Upper lobe of left lung (tissue), 6 donors: Measurements from ENCODE around the gene AXDND1. TPM values are rescaled to one million over a fixed set of nuclear protein-coding genes. Genes with fewer than 3 reads are reported as not detected.
A peak's percentile ranks its signal among the peaks of the same experiment; 100 is the strongest.

ENCODE experiments used
- ATAC-seq, 2 donors: fragments of 200-7000 bp; cut with Tn5 transposase; one replicate each; pipeline ENCODE4 v1.9.1; 2022; ENCODE audit warnings: mild to moderate bottlenecking in 2 of 2, moderate library complexity in 2 of 2; ENCODE audit not compliant: low FRiP score in 2 of 2
- DNase-seq, 2 donors: peaks; one replicate each; pipeline ENCODE4 v3.0.0-alpha.2; 2019 to 2020
- H3K27ac ChIP-seq, 4 donors: fragments of 200-600 bp; sonication (generic); one replicate each; pipeline ENCODE4 v1.5.1; 2016 to 2019
- H3K27me3 ChIP-seq, 4 donors: fragments of 200-600 bp; sonication (generic); one replicate each; pipeline ENCODE4 v1.5.1; 2017 to 2019
- H3K36me3 ChIP-seq, 4 donors: fragments of 200-600 bp; sonication (generic); one replicate each; pipeline ENCODE4 v1.5.1; 2016 to 2019
- H3K4me1 ChIP-seq, 4 donors: fragments of 200-600 bp; sonication (generic); one replicate each; pipeline ENCODE4 v1.5.1; 2018 to 2019
- H3K4me3 ChIP-seq, 4 donors: fragments of 200-600 bp; sonication (generic); one replicate each; pipeline ENCODE4 v1.5.1; 2017 to 2019; ENCODE audit warnings: mild to moderate bottlenecking in 2 of 4, moderate library complexity in 1 of 4
- H3K9me3 ChIP-seq, 4 donors: fragments of 200-600 bp; sonication (generic); one replicate each; pipeline ENCODE4 v1.5.1; 2018 to 2019
- CTCF ChIP-seq, 6 experiments: fragments of 450-650 bp in 4 of 6; fragments of 200-600 bp in 2 of 6; sonication (generic) in 2 of 6; IDR thresholded peaks; one replicate each; pipeline ENCODE4 v1.5.1; 2016 to 2019; ENCODE audit warnings: antibody characterized with exemption in 6 of 6
- EP300 ChIP-seq, 4 donors: sonication (generic); formaldehyde crosslinking; IDR thresholded peaks; one replicate each; pipeline ENCODE4 v1.5.1; 2017; ENCODE audit warnings: antibody characterized with exemption in 4 of 4, control low read depth in 2 of 4
- POLR2A ChIP-seq, 4 donors: fragments of 450-650 bp; IDR thresholded peaks; one replicate each; pipeline ENCODE4 v1.5.1; 2016 to 2017; ENCODE audit warnings: antibody characterized with exemption in 4 of 4, mild to moderate bottlenecking in 2 of 4
- POLR2AphosphoS5 ChIP-seq, 2 donors: sonication (generic); formaldehyde crosslinking; IDR thresholded peaks; one replicate each; pipeline ENCODE4 v1.5.1; 2017; ENCODE audit warnings: antibody characterized with exemption in 2 of 2
- WGBS, 2 donors: methylation state at CpG; one replicate each; pipeline ENCODE4 v1.1.5; 2017 to 2018; 5-methylcytosine and 5-hydroxymethylcytosine counted together
- total RNA-seq, 6 donors: library from RNA; depleted of rRNA in 4 of 6; stranded (reverse); fragments of >200 nt in 4 of 6; gene quantifications; one replicate each; pipeline versions ENCODE4 v1.1.0 to v1.2.1, GENCODE V29; 2016 to 2021
- donor health status: DM: no; HTN: no; CAD: no; lungs with moderate emphysema.
- donor health status: DM: no; HTN: yes; CAD: no; lungs with severe emphysema.

AXDND1 gene
- total RNA-seq, 6 donors from 2014 or later: 0.44 to 2.9 (median 0.61) TPM; not detected in 3

DNA sequence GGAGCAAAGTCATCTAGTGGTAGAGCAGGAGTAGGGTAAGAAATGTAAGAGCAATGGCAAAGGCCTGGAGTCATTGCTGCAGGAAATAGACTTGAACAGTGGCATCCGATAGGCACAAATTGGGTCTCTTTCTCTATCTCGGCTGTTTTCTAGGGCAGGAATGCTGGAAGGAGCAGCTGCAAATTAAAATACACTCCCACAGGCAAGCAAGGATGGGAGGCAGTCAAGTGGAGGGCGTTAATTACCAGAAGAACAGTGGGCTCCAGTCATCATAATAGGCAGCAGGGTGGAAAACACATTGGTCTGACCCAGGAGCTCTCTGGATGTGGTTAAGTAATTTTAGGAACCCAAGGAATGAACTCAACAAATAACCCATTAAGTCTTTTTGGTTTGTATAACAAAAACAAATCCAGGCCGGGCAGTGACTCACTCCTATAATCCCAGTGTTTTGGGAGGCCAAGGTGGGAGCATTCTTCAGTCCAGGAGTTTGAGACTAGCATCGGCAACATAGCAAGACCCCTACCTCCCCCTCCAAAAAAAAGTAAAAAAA lies 218.1 kb downstream of the AXDND1 start:
- DNase-seq (no peak), ATAC-seq (no peak)
- no peak overlapping the region for H3K27ac ChIP-seq
- H3K27me3 ChIP-seq: peaks cover 0 to 5% (median 2%) of the 10 kb centered on the region in 4 donors
- no peak overlapping the region for H3K4me3 ChIP-seq
- H3K36me3 ChIP-seq: no peaks in the 10 kb centered on the region
- H3K9me3 ChIP-seq: no peaks in the 10 kb centered on the region
- WGBS, 2 donors: 81 to 83% methylated on average over 5 of the region's 5 CpGs
- H3K4me1 ChIP-seq: peaks cover 0 to 9% (median 5%) of the 10 kb centered on the region in 4 donors
- TF ChIP-seq CTCF (IDR thresholded peaks at IDR 0.05) (no peak), POLR2A (IDR thresholded peaks at IDR 0.05) (no peak), EP300 (IDR thresholded peaks at IDR 0.05) (no peak), POLR2AphosphoS5 (IDR thresholded peaks at IDR 0.05) (no peak)

DNA sequence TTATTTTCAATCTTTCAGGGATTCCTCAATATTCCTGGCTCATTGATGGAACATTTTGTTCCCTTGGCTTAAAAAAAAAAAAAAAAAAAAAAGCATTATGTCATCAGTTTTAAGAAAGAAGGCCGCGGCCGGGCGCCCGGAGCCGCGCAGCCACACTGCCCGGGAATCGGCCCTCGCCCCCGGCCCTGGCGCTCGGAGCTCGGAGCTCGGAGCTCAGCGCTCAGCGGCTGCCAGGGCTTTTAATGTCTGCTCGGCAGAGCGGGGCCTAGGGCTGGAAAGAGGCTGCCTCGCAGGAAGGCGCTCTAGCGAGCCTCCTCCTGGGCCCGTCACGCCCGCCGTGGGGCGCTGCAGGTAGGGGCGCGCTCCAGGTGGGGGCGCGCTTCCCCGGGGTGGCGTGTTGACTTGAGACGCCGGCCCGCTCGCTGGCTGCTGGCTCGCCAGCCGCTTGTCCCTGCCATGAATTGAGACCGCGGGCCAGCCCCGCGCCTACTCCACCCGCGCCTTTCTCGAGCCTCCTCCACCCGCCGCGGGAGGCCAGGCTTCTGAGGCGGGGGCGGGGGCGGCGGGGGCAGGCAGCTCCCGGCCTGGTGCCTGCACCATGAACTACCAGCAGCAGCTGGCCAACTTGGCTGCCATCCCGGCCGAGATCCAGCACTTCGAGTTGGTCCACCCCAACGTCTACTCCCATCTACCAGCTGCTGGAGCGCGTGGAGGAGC lies 220.5 kb downstream of the AXDND1 start:
- WGBS, 2 donors: 3 to 13% methylated on average over 32 to 35 of the region's 60 CpGs
- TF ChIP-seq POLR2A (IDR thresholded peaks at IDR 0.05) (no peak), CTCF (IDR thresholded peaks at IDR 0.05) (peak in 4 of 6 experiments; percentile 35 to 67 (median 38))
- DNase-seq: peak; percentile 45 to 91
- H3K27me3 ChIP-seq: peaks cover 0 to 5% (median 2%) of the 10 kb centered on the region in 4 donors
- peak overlapping the region in 3 of 4 donors; percentile 31 to 72 (median 64) for H3K27ac ChIP-seq
- ATAC-seq: peak; percentile 64 to 88
- H3K9me3 ChIP-seq: no peaks in the 10 kb centered on the region
- H3K36me3 ChIP-seq: no peaks in the 10 kb centered on the region
- H3K4me1 ChIP-seq: peaks cover 0 to 10% (median 5%) of the 10 kb centered on the region in 4 donors
- H3K4me3 ChIP-seq: peak overlapping the region in 3 of 4 donors; percentile 23 to 41 (median 37)

- Histone ChIP-seq H3K27me3 (peaks cover 0 to 14% (median 6%) of the 10 kb centered on the region in 4 donors), H3K36me3 (no peaks in the 10 kb centered on the region), H3K4me1 (peaks cover 0 to 19% (median 12%) of the 10 kb centered on the region in 4 donors), H3K4me3 (no peak overlapping the region), H3K27ac (no peak overlapping the region), H3K9me3 (no peaks in the 10 kb centered on the region)
- ATAC-seq: no peak
- TF ChIP-seq CTCF (IDR thresholded peaks at IDR 0.05) (no peak), EP300 (IDR thresholded peaks at IDR 0.05) (no peak), POLR2A (IDR thresholded peaks at IDR 0.05) (no peak), POLR2AphosphoS5 (IDR thresholded peaks at IDR 0.05) (no peak)
- DNase-seq: no peak
- WGBS, 2 donors: 84 to 90% methylated on average over 6 of the region's 6 CpGs
Observed at GRCh38 chr1:179587336-179587735, 221.6 kb downstream of the AXDND1 start.

DNA sequence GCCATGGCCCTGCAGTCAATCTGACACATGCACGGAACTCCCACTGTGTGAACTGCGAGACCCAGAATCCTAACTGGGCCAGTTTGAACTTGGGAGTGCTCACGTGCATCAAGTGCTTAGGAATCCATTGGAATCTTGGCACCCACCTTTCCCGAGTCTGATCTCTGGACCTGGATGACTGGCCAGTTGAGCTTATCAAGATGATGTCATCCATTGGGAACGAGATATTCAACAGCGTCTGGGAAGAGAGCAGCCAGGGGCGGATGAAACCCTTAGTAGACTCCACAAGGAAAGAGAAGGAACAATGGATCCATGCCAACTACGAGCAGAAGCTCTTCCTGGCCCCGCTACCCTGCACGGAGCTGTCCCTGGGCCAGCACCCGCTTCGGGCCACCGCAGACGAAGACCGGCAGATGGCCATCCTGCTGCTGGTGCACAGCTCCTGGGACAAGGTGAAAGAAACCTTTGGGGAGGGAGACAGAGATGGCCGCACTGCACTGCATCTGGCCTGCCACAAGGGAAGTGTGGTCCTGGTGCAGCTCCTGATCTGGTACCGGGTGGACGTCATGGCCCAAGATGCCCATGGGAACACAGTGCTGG lies 222.8 kb downstream of the AXDND1 start:
- peak in 1 of 2 donors; percentile 60 for DNase-seq
- Histone ChIP-seq H3K27ac (no peak overlapping the region), H3K4me3 (no peak overlapping the region), H3K9me3 (no peaks in the 10 kb centered on the region), H3K4me1 (peaks cover 0 to 19% (median 12%) of the 10 kb centered on the region in 4 donors), H3K27me3 (peaks cover 0 to 14% (median 6%) of the 10 kb centered on the region in 4 donors), H3K36me3 (no peaks in the 10 kb centered on the region)
- no peak for TF ChIP-seq POLR2AphosphoS5 (IDR thresholded peaks at IDR 0.05)
- peak in 1 of 2 donors; percentile 3 for ATAC-seq
- 92 to 93% methylated on average over 15 to 18 of the region's 18 CpGs for WGBS, 2 donors

- no peak for ATAC-seq
- Histone ChIP-seq H3K4me1 (peaks cover 0 to 19% (median 12%) of the 10 kb centered on the region in 4 donors), H3K36me3 (no peaks in the 10 kb centered on the region), H3K27ac (no peak overlapping the region), H3K9me3 (no peaks in the 10 kb centered on the region), H3K27me3 (peaks cover 0 to 14% (median 6%) of the 10 kb centered on the region in 4 donors), H3K4me3 (no peak overlapping the region)
- DNase-seq: no peak
- 93 to 99% methylated on average over 4 of the region's 4 CpGs for WGBS, 2 donors
- TF ChIP-seq POLR2A (IDR thresholded peaks at IDR 0.05): no peak
- TF ChIP-seq CTCF (IDR thresholded peaks at IDR 0.05): no peak
- no peak for TF ChIP-seq EP300 (IDR thresholded peaks at IDR 0.05)
- TF ChIP-seq POLR2AphosphoS5 (IDR thresholded peaks at IDR 0.05): no peak
Observed at GRCh38 chr1:179589509-179589908, 223.7 kb downstream of the AXDND1 start.
